GM04504 (cell line): Measurements from ENCODE around the gene NAV2.

Experiments used
- DNase-seq: peaks from one replicate; pipeline ENCODE4 v3.0.0-alpha.2; 2012; ENCODE audit warnings: low read depth

The NAV2 gene

GRCh38 chr11:20041499-20041898 lies 328.9 kb downstream of the NAV2 start:
- no peak for DNase-seq

- DNase-seq: no peak
These were observed 329.5 kb downstream of the NAV2 start for GRCh38 chr11:20042045-20042639.

GRCh38 chr11:20042811-20043341 lies 330.2 kb downstream of the NAV2 start:
- no peak for DNase-seq

GRCh38 chr11:20043992-20044391 lies 331.4 kb downstream of the NAV2 start:
- no peak for DNase-seq

- no peak for DNase-seq
These were observed 332.6 kb downstream of the NAV2 start for GRCh38 chr11:20045098-20045688.

GRCh38 chr11:20046416-20046815 lies 333.8 kb downstream of the NAV2 start:
- DNase-seq: no peak

- no peak for DNase-seq
These were observed 334.6 kb downstream of the NAV2 start for GRCh38 chr11:20047006-20047768.

- no peak for DNase-seq
These were observed 335.1 kb downstream of the NAV2 start for GRCh38 chr11:20047769-20048154.

GRCh38 chr11:20048246-20048645 lies 335.6 kb downstream of the NAV2 start:
- no peak for DNase-seq

- no peak for DNase-seq
These were observed 336.1 kb downstream of the NAV2 start for GRCh38 chr11:20048707-20049106.

- no peak for DNase-seq
These were observed 336.6 kb downstream of the NAV2 start for GRCh38 chr11:20049231-20049630.

- no peak for DNase-seq
These were observed 337.4 kb downstream of the NAV2 start for GRCh38 chr11:20050048-20050447.

GRCh38 chr11:20050551-20051333 lies 338.1 kb downstream of the NAV2 start:
- DNase-seq: no peak

GRCh38 chr11:20051469-20052399 lies 339.1 kb downstream of the NAV2 start:
- DNase-seq: no peak

- no peak for DNase-seq
These were observed 340.9 kb downstream of the NAV2 start for GRCh38 chr11:20053572-20053971.

- DNase-seq: no peak
These were observed 341.9 kb downstream of the NAV2 start for GRCh38 chr11:20054584-20054983.

GRCh38 chr11:20055312-20055711 lies 342.7 kb downstream of the NAV2 start:
- peak; percentile 42 for DNase-seq

GRCh38 chr11:20056109-20056949 lies 343.7 kb downstream of the NAV2 start:
- no peak for DNase-seq

- DNase-seq: peak; percentile 69
These were observed 344.6 kb downstream of the NAV2 start for GRCh38 chr11:20056950-20057943.
